HCT116 (cell line): ENCODE measurements around the gene CYP2U1. TPM values are rescaled to one million over a fixed set of nuclear protein-coding genes. Genes with fewer than 3 reads are reported as not detected.

Experiments
- ATAC-seq: fragments of 200-7000 bp; cut with Tn5 transposase; 2 replicates; pipeline ENCODE4 v1.9.1; 2020; ENCODE audit warnings: mild to moderate bottlenecking, moderate library complexity
- BruUV-seq: library from RNA; stranded (reverse); fragments of 400-500 nt; replicated peaks from 2 replicates; lab custom pipeline; 2021; lab: Mats Ljungman, UMichigan
- CTCF ChIA-PET: fragments of 300-600 bp; sonication (Branson Sonifier 250); formaldehyde crosslinking; loops from one replicate; lab custom pipeline; 2021; ENCODE audit warnings: antibody characterized with exemption; lab: Charles Lee
- POLR2A ChIA-PET: fragments of 300-600, 350-600 bp; sonication (Branson Sonifier 250); formaldehyde crosslinking; loops from one replicate; lab custom pipeline; 2021; ENCODE audit warnings: antibody characterized with exemption; lab: Charles Lee
- RAD21 ChIA-PET, 2 experiments: fragments of 300-600 bp; sonication (Branson Sonifier 250); formaldehyde crosslinking; loops; one replicate each; lab custom pipeline; 2023; ENCODE audit warnings: low total read pairs in 2 of 2; ENCODE audit not compliant: uncharacterized antibody in 2 of 2, unreplicated experiment in 2 of 2, low non-redundant PET in 1 of 2; lab: Charles Lee
- DNase-seq: peaks from one replicate; pipeline ENCODE4 v3.0.0-alpha.2; 2010; ENCODE audit warnings: low read depth, low spot score
- H2AFZ ChIP-seq: fragments of 200-600 bp; shearing (Covaris generic), sonication (generic); 2 replicates; pipeline ENCODE4 v1.6.1; 2017; ENCODE audit warnings: low read depth, mixed run types, mixed read lengths, antibody characterized with exemption, low read length; ENCODE audit not compliant: poor library complexity, severe bottlenecking
- H3K27ac ChIP-seq: 2 replicates; pipeline ENCODE4 v1.5.1; 2012; ENCODE audit warnings: low read depth, low read length
- H3K27me3 ChIP-seq: fragments of 200-600 bp; sonication (generic); 2 replicates; pipeline ENCODE4 v1.6.1; 2016; ENCODE audit warnings: mixed run types, low read length, mixed read lengths; ENCODE audit not compliant: insufficient read depth
- H3K36me3 ChIP-seq, 2 experiments: fragments of 200-500 bp in 1 of 2; fragments of 200-600 bp in 1 of 2; sonication (Bioruptor generic) in 1 of 2; sonication (generic) in 1 of 2; 2 replicates each; pipeline versions ENCODE4 v1.5.1 to v1.6.1; 2014 to 2016; ENCODE audit warnings: low read length in 2 of 2, inconsistent platforms in 1 of 2, mixed read lengths in 1 of 2, mixed run types in 1 of 2; ENCODE audit not compliant: insufficient read depth in 2 of 2, control insufficient read depth in 1 of 2
- H3K4me1 ChIP-seq, 2 experiments: fragments of 200-600 bp in 1 of 2; sonication (generic) in 1 of 2; 2 replicates each; pipeline versions ENCODE4 v1.5.1 to v1.6.1; 2012 to 2017; ENCODE audit warnings: low read length in 2 of 2, inconsistent platforms in 1 of 2, mild to moderate bottlenecking in 1 of 2, mixed read lengths in 1 of 2, mixed run types in 1 of 2, moderate library complexity in 1 of 2; ENCODE audit not compliant: insufficient read depth in 2 of 2, control insufficient read depth in 1 of 2
- H3K4me2 ChIP-seq: fragments of 200-600 bp; sonication (generic); 2 replicates; pipeline ENCODE4 v1.6.1; 2017; ENCODE audit warnings: mixed run types, low read length, mixed read lengths
- H3K4me3 ChIP-seq, 2 experiments: fragments of 200-600 bp in 1 of 2; sonication (generic) in 1 of 2; replicated peaks in 1 of 2; 2 replicates each; pipeline ENCODE4 v1.5.1; 2011 to 2016; ENCODE audit warnings: low read length in 2 of 2, control low read depth in 1 of 2, low read depth in 1 of 2, mild to moderate bottlenecking in 1 of 2, mixed read lengths in 1 of 2, mixed run types in 1 of 2
- H3K79me2 ChIP-seq: fragments of 200-600 bp; sonication (generic); 2 replicates; pipeline ENCODE4 v1.6.1; 2017; ENCODE audit warnings: mild to moderate bottlenecking, mixed run types, low read length, moderate library complexity, mixed read lengths; ENCODE audit not compliant: insufficient read depth
- H3K9ac ChIP-seq: fragments of 200-600 bp; sonication (generic); 2 replicates; pipeline ENCODE4 v1.6.1; 2016; ENCODE audit warnings: low read length, mixed read lengths
- H3K9me2 ChIP-seq: fragments of 200-600 bp; sonication (generic), shearing (Covaris generic); 2 replicates; pipeline ENCODE4 v1.6.1; 2017; ENCODE audit warnings: mixed run types, mild to moderate bottlenecking, moderate library complexity; ENCODE audit not compliant: insufficient read depth
- H3K9me3 ChIP-seq, 2 experiments: fragments of 200-500 bp in 1 of 2; fragments of 200-600 bp in 1 of 2; sonication (Bioruptor generic) in 1 of 2; sonication (generic) in 1 of 2; 2 replicates each; pipeline ENCODE4 v1.6.1; 2014 to 2017; ENCODE audit warnings: low read length in 2 of 2, mixed read lengths in 2 of 2, inconsistent platforms in 1 of 2, low read depth in 1 of 2, mild to moderate bottlenecking in 1 of 2, mixed run types in 1 of 2, moderate library complexity in 1 of 2; ENCODE audit not compliant: control insufficient read depth in 1 of 2, insufficient read depth in 1 of 2
- H4K20me1 ChIP-seq: fragments of 200-600 bp; sonication (generic), shearing (Covaris generic); 2 replicates; pipeline ENCODE4 v1.6.1; 2017; ENCODE audit warnings: mixed run types, mild to moderate bottlenecking, moderate library complexity; ENCODE audit not compliant: insufficient read depth
- ATF3 ChIP-seq: IDR thresholded peaks from 2 replicates; pipeline ENCODE4 v1.6.1; 2012
- EZH2phosphoT487 ChIP-seq: fragments of 200-600 bp; IDR thresholded peaks from 2 replicates; pipeline ENCODE4 v1.6.1; 2018; ENCODE audit warnings: antibody characterized with exemption, borderline replicate concordance
- MAX ChIP-seq: IDR thresholded peaks from 2 replicates; pipeline ENCODE4 v1.6.1; 2012
- POLR2A ChIP-seq: IDR thresholded peaks from 2 replicates; pipeline ENCODE4 v1.7.0; 2011; ENCODE audit warnings: borderline replicate concordance; ENCODE audit not compliant: insufficient read depth, insufficient read length; ENCODE audit errors: extremely low read depth
- POLR2AphosphoS5 ChIP-seq: IDR thresholded peaks from 2 replicates; pipeline ENCODE4 v1.6.1; 2011; ENCODE audit warnings: mild to moderate bottlenecking, low read depth, low read length, moderate library complexity
- SP1 ChIP-seq: IDR thresholded peaks from 2 replicates; pipeline ENCODE4 v1.6.1; 2012; ENCODE audit warnings: low read depth
- SRF ChIP-seq: IDR thresholded peaks from 2 replicates; pipeline ENCODE4 v1.6.1; 2012; ENCODE audit warnings: low read depth
- intact Hi-C: fragments of 100-400 bp; cut with micrococcal nuclease; formaldehyde crosslinking; loops from 2 replicates; pipeline ENCODE4 v1.10.0; 2022
- total RNA-seq: library from RNA; stranded (reverse); gene quantifications from one replicate; pipeline ENCODE4 v1.2.1, GENCODE V29; 2021; ENCODE audit not compliant: unreplicated experiment

CYP2U1 gene
- total RNA-seq, 1 experiment from 2014 or later, result 4.0 TPM

- Histone ChIP-seq H3K79me2 (peaks cover 13% of the 10 kb centered on the region; the same call in 1 of the 2 replicates), H4K20me1 (no peaks in the 10 kb centered on the region), H3K9me2 (no peaks in the 10 kb centered on the region), H3K9ac (peak overlapping the region; percentile 29), H3K27ac (peak overlapping the region; percentile 64), H3K36me3 (no peaks in the 10 kb centered on the region; a peak in 1 of 4 replicates), H3K4me1 (peaks cover 18 to 34% of the 10 kb centered on the region in 2 experiments), H3K4me2 (peak overlapping the region; percentile 67), H3K9me3 (no peaks in the 10 kb centered on the region), H2AFZ (no peak overlapping the region), H3K27me3 (no peaks in the 10 kb centered on the region), H3K4me3 (peak overlapping the region; percentile 10 to 36; a peak in 3 of 4 replicates)
- TF ChIP-seq ATF3 (no peak), POLR2A (no peak), SRF (no peak), EZH2phosphoT487 (no peak)
- intact Hi-C loops, result loop anchor here (2.0 kb wide), 1 partner anchor 72 kb away; the partner anchor contains the start of gene SGMS2
- DNase-seq (no peak), ATAC-seq (no peak)
- POLR2A ChIA-PET, result interaction anchor here (0.7 kb wide), 1 partner anchor 11 kb away, joined by 3 read pairs; no protein-coding TSS in a partner anchor
- RAD21 ChIA-PET, result no interaction called here
- CTCF ChIA-PET, result no interaction called here
- no TSS peak for BruUV-seq
Measured at GRCh38 chr4:107896646-107897045, 34.7 kb upstream of the CYP2U1 start.

- H3K9ac ChIP-seq, result no peak overlapping the region
- CTCF ChIA-PET, result no interaction called here
- H3K36me3 ChIP-seq, result no peaks in the 10 kb centered on the region; a peak in 1 of 4 replicates
- no peaks in the 10 kb centered on the region for H3K9me3 ChIP-seq
- H4K20me1 ChIP-seq, result no peaks in the 10 kb centered on the region
- peaks cover 18 to 34% of the 10 kb centered on the region in 2 experiments for H3K4me1 ChIP-seq
- ATAC-seq (no peak), DNase-seq (no peak)
- no peak overlapping the region for H3K27ac ChIP-seq
- peaks cover 13% of the 10 kb centered on the region; the same call in 1 of the 2 replicates for H3K79me2 ChIP-seq
- H3K9me2 ChIP-seq, result no peaks in the 10 kb centered on the region
- POLR2A ChIA-PET, result interaction anchor here (0.9 kb wide), 1 partner anchor 44 kb away, joined by 3 read pairs; no protein-coding TSS in a partner anchor
- RAD21 ChIA-PET, result no interaction called here
- TF ChIP-seq POLR2AphosphoS5 (no peak), MAX (no peak), SP1 (peak; percentile 20; the same call in 1 of the 2 replicates)
- no peak overlapping the region for H2AFZ ChIP-seq
- no peaks in the 10 kb centered on the region for H3K27me3 ChIP-seq
- intact Hi-C loops, result loop anchor here (2.0 kb wide), 1 partner anchor 73 kb away; the partner anchor contains the start of gene SGMS2
- H3K4me3 ChIP-seq, result no peak overlapping the region
- no peak overlapping the region for H3K4me2 ChIP-seq
- BruUV-seq, result no TSS peak
Measured at GRCh38 chr4:107897823-107898222, 33.5 kb upstream of the CYP2U1 start.
